Kasumi-1 (cell line): ENCODE measurements around the gene LIN9.
A peak's percentile ranks its signal among the peaks of the same experiment; 100 is the strongest.
"Not testable (repeated sequence)": the region's sequence is repeated elsewhere in the genome, so short reads cannot be mapped to it uniquely, and the experiment has no call there.

Experiments
- DNase-seq, 2 experiments: peaks; one replicate each; lab custom pipeline; 2025; lab: John Stamatoyannopoulos, UW

The LIN9 gene

GRCh38 chr1:226274138-226274537, 34.8 kb downstream of the LIN9 start:
- DNase-seq, result no peak

GRCh38 chr1:226272233-226272902, 36.6 kb downstream of the LIN9 start:
- DNase-seq, result not testable (repeated sequence)

- no peak for DNase-seq
These were observed 40.4 kb downstream of the LIN9 start for GRCh38 chr1:226268421-226269124.

- no peak for DNase-seq
These were observed 47.1 kb downstream of the LIN9 start for GRCh38 chr1:226261818-226262217.

GRCh38 chr1:226255380-226255779, 53.6 kb downstream of the LIN9 start:
- DNase-seq, result no peak

- DNase-seq, result no peak
These were observed 55.0 kb downstream of the LIN9 start for GRCh38 chr1:226253933-226254332.

- not testable (repeated sequence) for DNase-seq
These were observed 56.1 kb downstream of the LIN9 start for GRCh38 chr1:226252841-226253240.

- DNase-seq, result no peak
These were observed 58.5 kb downstream of the LIN9 start for GRCh38 chr1:226250511-226250910.

GRCh38 chr1:226248796-226249195, 60.2 kb downstream of the LIN9 start:
- no peak for DNase-seq

- no peak for DNase-seq
These were observed 60.9 kb downstream of the LIN9 start for GRCh38 chr1:226248091-226248490.

- no peak for DNase-seq
These were observed 69.5 kb downstream of the LIN9 start for GRCh38 chr1:226239421-226239820.

- DNase-seq, result no peak
These were observed 72.1 kb downstream of the LIN9 start for GRCh38 chr1:226236826-226237225.

GRCh38 chr1:226233806-226234205, 75.2 kb downstream of the LIN9 start:
- no peak for DNase-seq

- no peak for DNase-seq
These were observed 75.7 kb downstream of the LIN9 start for GRCh38 chr1:226233293-226233692.

GRCh38 chr1:226226601-226227000, 82.4 kb downstream of the LIN9 start:
- DNase-seq, result no peak

GRCh38 chr1:226223786-226224244, 85.1 kb downstream of the LIN9 start:
- peak; percentile 21 to 41 for DNase-seq

GRCh38 chr1:226223157-226223785, 85.7 kb downstream of the LIN9 start, which contains the start of gene MIXL1:
MIXL1 (plus strand) TSS chr1:226223664; CDS start chr1:226223682, 18 bp downstream.
- no peak for DNase-seq

GRCh38 chr1:226222686-226223085, 86.3 kb downstream of the LIN9 start:
- DNase-seq, result no peak

- no peak for DNase-seq
These were observed 88.3 kb downstream of the LIN9 start for GRCh38 chr1:226220473-226221189.

- DNase-seq, result no peak
These were observed 91.7 kb downstream of the LIN9 start for GRCh38 chr1:226217273-226217672.

- DNase-seq, result no peak
These were observed 92.9 kb downstream of the LIN9 start for GRCh38 chr1:226216056-226216455.

GRCh38 chr1:226215239-226215638, 93.7 kb downstream of the LIN9 start:
- no peak for DNase-seq
